GM23248 (cell line): ENCODE measurements around the gene KAZN. TPM values are rescaled to one million over a fixed set of nuclear protein-coding genes. Genes with fewer than 3 reads are reported as not detected.

Experiments
- DNase-seq: peaks from one replicate; pipeline ENCODE4 v3.0.0-alpha.2; 2015
- H2AFZ ChIP-seq: fragments of 200-600 bp; sonication (generic); 2 replicates; pipeline ENCODE4 v1.6.1; 2016; ENCODE audit warnings: antibody characterized with exemption
- H3F3A ChIP-seq: fragments of 200-600 bp; sonication (generic); 2 replicates; pipeline ENCODE4 v1.6.1; 2016; ENCODE audit warnings: mild to moderate bottlenecking, antibody characterized with exemption, mixed run types; ENCODE audit not compliant: insufficient read depth
- H3K27ac ChIP-seq: fragments of 200-600 bp; sonication (generic); 2 replicates; pipeline ENCODE4 v1.5.1; 2016; ENCODE audit warnings: mild to moderate bottlenecking
- H3K27me3 ChIP-seq: fragments of 200-600 bp; sonication (generic); replicated peaks from 2 replicates; pipeline ENCODE4 v1.6.1; 2016; ENCODE audit warnings: mild to moderate bottlenecking; ENCODE audit not compliant: insufficient read depth
- H3K36me3 ChIP-seq: fragments of 200-600 bp; sonication (generic); 2 replicates; pipeline ENCODE4 v1.6.1; 2016; ENCODE audit warnings: low read depth, mild to moderate bottlenecking
- H3K4me1 ChIP-seq: fragments of 200-600 bp; sonication (generic); 2 replicates; pipeline ENCODE4 v1.6.1; 2016; ENCODE audit warnings: mild to moderate bottlenecking; ENCODE audit not compliant: insufficient read depth
- H3K4me2 ChIP-seq: fragments of 200-600 bp; sonication (generic); one replicate; pipeline ENCODE4 v1.6.1; 2016; ENCODE audit warnings: mild to moderate bottlenecking; ENCODE audit not compliant: unreplicated experiment
- H3K4me3 ChIP-seq: fragments of 200-600 bp; sonication (generic); 2 replicates; pipeline ENCODE4 v1.5.1; 2016; ENCODE audit warnings: mild to moderate bottlenecking
- H3K79me2 ChIP-seq: fragments of 200-600 bp; sonication (generic); 2 replicates; pipeline ENCODE4 v1.6.1; 2016; ENCODE audit warnings: mild to moderate bottlenecking; ENCODE audit not compliant: insufficient read depth
- H3K9ac ChIP-seq: fragments of 200-600 bp; sonication (generic); 2 replicates; pipeline ENCODE4 v1.6.1; 2016; ENCODE audit warnings: mild to moderate bottlenecking
- H3K9me2 ChIP-seq: fragments of 200-600 bp; sonication (generic); 2 replicates; pipeline ENCODE4 v1.6.1; 2016; ENCODE audit warnings: mixed run types, mild to moderate bottlenecking, moderate library complexity; ENCODE audit not compliant: insufficient read depth
- H3K9me3 ChIP-seq: fragments of 200-600 bp; sonication (generic); one replicate; pipeline ENCODE4 v1.6.1; 2017; ENCODE audit warnings: low read depth
- H4K20me1 ChIP-seq: fragments of 200-600 bp; sonication (generic); 2 replicates; pipeline ENCODE4 v1.6.0; 2016; ENCODE audit not compliant: insufficient read depth
- EZH2 ChIP-seq: fragments of 200-600 bp; sonication (generic); IDR thresholded peaks from 2 replicates; pipeline ENCODE4 v1.6.1; 2018; ENCODE audit warnings: antibody characterized with exemption, mild to moderate bottlenecking; ENCODE audit not compliant: insufficient read depth, poor library complexity, severe bottlenecking
- EZH2phosphoT487 ChIP-seq: fragments of 200-600 bp; sonication (generic); IDR thresholded peaks from 2 replicates; pipeline ENCODE4 v1.6.1; 2018; ENCODE audit warnings: antibody characterized with exemption, moderate library complexity, mild to moderate bottlenecking, low read depth; ENCODE audit not compliant: insufficient read depth
- WGBS, 2 experiments: methylation state at CpG; one replicate each; pipeline ENCODE4 v1.1.6; 2015 to 2017; ENCODE audit warnings: low lambda C conversion rate in 2 of 2, low coverage in 1 of 2; ENCODE audit errors: missing lambda C conversion rate in 2 of 2; 5-methylcytosine and 5-hydroxymethylcytosine counted together
- in situ Hi-C: fragments of 300-500 bp; cut with MboI; formaldehyde crosslinking; loops from 2 replicates; pipeline ENCODE4 v1.15.0; 2020
- polyA plus RNA-seq: library from polyadenylated mRNA; unstranded; fragments of >200 nt; fragmentation: Nextera tagmentation; extraction: Ambion mirVana; gene quantifications from 2 replicates; pipeline ENCODE4 v1.2.1, GENCODE V29; 2016
- total RNA-seq: library from RNA; depleted of rRNA; stranded (reverse); fragments of >200 nt; shearing (Covaris generic); gene quantifications from 2 replicates; pipeline ENCODE4 v1.2.3, GENCODE V29; 2014

The KAZN gene
- total and polyA plus RNA-seq, 2 experiments from 2014 or later = 4.9 to 7.2 TPM

GRCh38 chr1:14929547-14930246, 331.2 kb downstream of the KAZN start:
- in situ Hi-C loops = loop anchor here (10.0 kb wide), 1 partner anchor 105 kb away; no protein-coding TSS in a partner anchor
- Histone ChIP-seq H3K4me1 (peaks cover 14% of the 10 kb centered on the region), H3K9me3 (no peaks in the 10 kb centered on the region), H3F3A (0 out of 2 replicates have a peak, but pooled peaks cover 3% of the 10 kb centered on the region), H2AFZ (peak overlapping the region; percentile 3; the same call in 1 of the 2 replicates), H4K20me1 (0 out of 2 replicates have a peak, but pooled peaks cover 3% of the 10 kb centered on the region), H3K36me3 (no peaks in the 10 kb centered on the region), H3K4me2 (peak overlapping the region; percentile 41), H3K27me3 (no peaks in the 10 kb centered on the region), H3K27ac (no peak overlapping the region), H3K4me3 (no peak overlapping the region), H3K9ac (no peak overlapping the region), H3K9me2 (no peaks in the 10 kb centered on the region), H3K79me2 (peaks cover 34% of the 10 kb centered on the region)
- peak; percentile 84 for DNase-seq
- WGBS, 2 experiments = 47 to 48% methylated on average over 22 of the region's 22 CpGs
- TF ChIP-seq EZH2 (no peak), EZH2phosphoT487 (no peak)

GRCh38 chr1:14930247-14930965, 331.9 kb downstream of the KAZN start:
- Histone ChIP-seq H2AFZ (no peak overlapping the region), H3F3A (0 out of 2 replicates have a peak, but pooled peaks cover 3% of the 10 kb centered on the region), H3K27ac (no peak overlapping the region), H3K9me3 (no peaks in the 10 kb centered on the region), H3K9me2 (no peaks in the 10 kb centered on the region), H3K4me3 (no peak overlapping the region), H3K79me2 (peaks cover 34% of the 10 kb centered on the region), H3K27me3 (no peaks in the 10 kb centered on the region), H3K9ac (no peak overlapping the region), H3K4me2 (no peak overlapping the region), H3K4me1 (peaks cover 11% of the 10 kb centered on the region), H3K36me3 (no peaks in the 10 kb centered on the region), H4K20me1 (0 out of 2 replicates have a peak, but pooled peaks cover 3% of the 10 kb centered on the region)
- DNase-seq = no peak
- in situ Hi-C loops = no loop called here
- 60 to 67% methylated on average over 11 to 15 of the region's 15 CpGs for WGBS, 2 experiments
- TF ChIP-seq EZH2 (no peak), EZH2phosphoT487 (no peak)

GRCh38 chr1:14932034-14932638, 333.7 kb downstream of the KAZN start:
- Histone ChIP-seq H3K79me2 (peaks cover 17% of the 10 kb centered on the region), H3K9me3 (no peaks in the 10 kb centered on the region), H2AFZ (no peak overlapping the region), H3K27me3 (no peaks in the 10 kb centered on the region), H3K9ac (no peak overlapping the region), H3K27ac (no peak overlapping the region), H3K9me2 (no peaks in the 10 kb centered on the region), H3K4me2 (no peak overlapping the region), H3K4me3 (no peak overlapping the region), H3K4me1 (peaks cover 8% of the 10 kb centered on the region), H4K20me1 (no peaks in the 10 kb centered on the region), H3F3A (0 out of 2 replicates have a peak, but pooled peaks cover 3% of the 10 kb centered on the region), H3K36me3 (no peaks in the 10 kb centered on the region)
- 95% methylated on average over 14 to 18 of the region's 18 CpGs for WGBS, 2 experiments
- TF ChIP-seq EZH2phosphoT487 (no peak), EZH2 (no peak)
- in situ Hi-C loops = no loop called here
- DNase-seq = no peak

GRCh38 chr1:14934867-14935266, 336.4 kb downstream of the KAZN start:
- peaks cover 1% of the 10 kb centered on the region; the same call in 1 of the 2 replicates for H3K4me1 ChIP-seq
- H4K20me1 ChIP-seq = no peaks in the 10 kb centered on the region
- in situ Hi-C loops = no loop called here
- DNase-seq = no peak
- H3K27me3 ChIP-seq = no peaks in the 10 kb centered on the region
- H3K9me2 ChIP-seq = no peaks in the 10 kb centered on the region
- no peak overlapping the region for H2AFZ ChIP-seq
- H3K9me3 ChIP-seq = no peaks in the 10 kb centered on the region
- H3K27ac ChIP-seq = no peak overlapping the region
- 93 to 94% methylated on average over 7 of the region's 7 CpGs for WGBS, 2 experiments
- H3F3A ChIP-seq = 0 out of 2 replicates have a peak, but pooled peaks cover 2% of the 10 kb centered on the region
- TF ChIP-seq EZH2 (no peak), EZH2phosphoT487 (no peak)
- peaks cover 11% of the 10 kb centered on the region; the same call in 1 of the 2 replicates for H3K79me2 ChIP-seq
- no peak overlapping the region for H3K4me3 ChIP-seq
- H3K36me3 ChIP-seq = no peaks in the 10 kb centered on the region
- H3K4me2 ChIP-seq = no peak overlapping the region
- no peak overlapping the region for H3K9ac ChIP-seq
